Gastrocnemius medialis (tissue), 4 donors: ENCODE data around the gene FRAS1.

ENCODE experiments used
- CTCF ChIP-seq, 5 experiments: fragments of 450-650 bp in 3 of 5; fragments of 200-600 bp in 2 of 5; sonication (generic) in 2 of 5; IDR thresholded peaks in 4 of 5; conservative IDR thresholded peaks in 1 of 5; 1 replicate in 4 of 5; 2 replicates in 1 of 5; pipeline ENCODE4 v1.5.1; 2016 to 2019; ENCODE audit warnings: antibody characterized with exemption in 5 of 5, mild to moderate bottlenecking in 3 of 5, moderate library complexity in 3 of 5
- POLR2A ChIP-seq, 2 donors: fragments of 450-650 bp; IDR thresholded peaks; one replicate each; pipeline ENCODE4 v1.6.1; 2017; ENCODE audit warnings: antibody characterized with exemption in 2 of 2, mild to moderate bottlenecking in 2 of 2, moderate library complexity in 2 of 2

- no peak for TF ChIP-seq CTCF (IDR thresholded peaks at IDR 0.05 in 4 of 5, conservative IDR thresholded peaks at IDR 0.05 in 1 of 5)
- TF ChIP-seq POLR2A (IDR thresholded peaks at IDR 0.05), result no peak
Measured at GRCh38 chr4:78337244-78338020, 280.3 kb downstream of the FRAS1 start.
